Measurements from ENCODE around the gene ATOX1.

The ATOX1 gene

GRCh38 chr5:151770383-151771258 lies 12.2 kb upstream of the ATOX1 start:
- peak; percentile 23 to 38 for DNase-seq (ENCODE audit: low read depth in 2 of 2)

DNA sequence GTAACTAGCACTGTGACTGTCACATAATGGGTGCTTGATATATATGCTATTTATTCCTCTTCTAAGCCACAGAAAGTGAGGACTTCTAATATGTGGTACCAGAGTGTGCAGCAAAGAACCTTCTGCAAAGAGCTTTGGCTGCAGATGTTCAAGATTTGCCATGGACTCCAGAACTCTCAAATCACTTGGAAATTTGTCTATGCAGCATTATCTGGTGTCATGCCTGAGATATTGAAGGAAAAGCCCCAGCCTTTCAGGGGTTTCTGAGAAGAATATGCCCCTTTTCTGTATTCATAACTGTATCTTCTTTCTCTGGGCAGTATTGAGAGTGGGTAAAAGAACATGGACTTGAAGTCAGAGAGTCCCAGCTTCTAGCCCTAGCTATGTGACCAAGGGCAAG lies 8.5 kb upstream of the ATOX1 start:
- no peak for DNase-seq (ENCODE audit: low read depth in 2 of 2)

DNA sequence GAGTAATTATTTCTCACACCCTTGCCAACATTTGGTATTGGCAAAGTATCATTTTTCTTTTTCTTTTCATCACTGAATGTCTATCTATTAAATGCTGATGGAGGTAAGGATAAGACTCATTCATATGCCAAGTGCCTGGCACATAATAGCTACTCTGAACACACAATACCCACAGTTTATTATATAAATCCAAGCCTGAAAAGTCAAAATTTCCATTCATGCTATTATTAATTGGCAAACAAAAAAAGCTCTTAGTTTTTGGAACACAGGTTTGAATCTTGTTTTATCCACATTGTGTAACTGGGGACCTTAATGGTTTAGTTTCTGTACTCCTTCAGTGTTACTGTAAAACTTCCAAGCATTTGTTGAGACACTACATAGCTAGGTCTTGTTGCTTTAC lies 6.4 kb upstream of the ATOX1 start:
- no peak for DNase-seq (ENCODE audit: low read depth in 2 of 2)

- peak in 1 of 2 donors; percentile 8 for DNase-seq (ENCODE audit: low read depth in 2 of 2)
Measured at GRCh38 chr5:151758141-151758429, 346 bp downstream of the ATOX1 start.

DNA sequence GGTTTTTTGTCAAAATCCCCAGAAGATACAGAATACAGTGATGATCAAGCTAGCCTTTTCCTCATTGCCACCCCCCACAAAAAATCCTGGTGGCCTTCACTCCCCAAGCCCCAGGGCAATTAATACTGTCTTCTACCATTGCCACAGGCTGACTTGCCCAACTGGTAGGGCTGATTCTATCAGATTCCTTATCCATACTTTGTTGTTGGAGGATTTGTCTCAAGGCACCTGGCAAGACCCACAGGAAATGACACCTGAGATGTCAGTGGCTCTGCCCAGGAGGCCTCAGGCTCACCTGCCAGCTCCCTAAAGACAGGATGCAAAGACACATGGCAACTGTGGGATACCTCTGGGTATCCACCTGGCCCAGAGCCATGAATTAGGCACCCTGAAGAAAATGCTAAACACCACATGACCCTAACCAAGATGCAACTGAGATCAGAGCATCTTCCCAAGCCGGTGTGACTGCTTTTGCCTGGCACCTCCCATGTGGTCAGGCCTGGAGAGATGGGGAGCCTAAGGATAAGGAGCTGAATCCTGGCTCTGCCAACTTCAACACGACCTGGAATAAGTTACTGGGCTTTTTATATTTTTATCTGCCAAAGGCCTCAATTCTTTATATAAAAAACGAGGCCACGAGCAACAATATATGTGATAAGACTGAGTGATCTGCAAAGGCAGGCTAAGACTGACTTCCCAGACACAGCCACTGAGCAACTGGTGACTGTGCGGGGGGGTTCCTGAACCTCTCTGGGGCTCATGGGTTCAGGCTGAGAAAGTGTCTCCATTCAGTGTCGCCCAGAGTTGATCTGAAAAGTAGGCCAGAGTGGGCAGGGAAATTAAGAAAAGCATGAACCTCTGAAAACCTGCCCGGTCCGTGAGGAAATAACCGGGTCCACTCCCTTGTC lies 944 bp downstream of the ATOX1 start:
- DNase-seq (ENCODE audit: low read depth in 2 of 2) = peak; percentile 11 to 20

GRCh38 chr5:151755383-151755782 lies 3.0 kb downstream of the ATOX1 start:
- no peak for DNase-seq (ENCODE audit: low read depth in 2 of 2)

DNA sequence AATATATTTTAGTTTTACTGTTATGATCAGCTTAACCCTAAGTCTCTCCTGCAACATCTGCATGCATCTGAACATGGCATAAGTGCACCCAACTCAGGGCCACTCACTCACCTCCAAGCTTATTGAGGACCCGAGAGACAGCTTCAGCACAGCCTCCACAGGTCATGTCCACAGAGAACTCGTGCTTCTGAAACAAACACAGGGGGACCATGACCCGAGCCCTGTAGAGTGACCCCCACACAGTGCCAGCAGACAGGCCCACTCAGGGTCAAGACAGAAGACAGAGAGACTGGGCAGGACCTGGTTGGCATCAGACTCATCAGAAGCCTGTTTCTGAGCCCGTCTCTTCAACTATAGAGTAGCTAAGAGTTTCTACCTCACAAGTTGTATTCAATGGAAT lies 6.8 kb downstream of the ATOX1 start:
- no peak for DNase-seq (ENCODE audit: low read depth in 2 of 2)

GRCh38 chr5:151751091-151751490 lies 7.3 kb downstream of the ATOX1 start:
- no peak for DNase-seq (ENCODE audit: low read depth in 2 of 2)

DNA sequence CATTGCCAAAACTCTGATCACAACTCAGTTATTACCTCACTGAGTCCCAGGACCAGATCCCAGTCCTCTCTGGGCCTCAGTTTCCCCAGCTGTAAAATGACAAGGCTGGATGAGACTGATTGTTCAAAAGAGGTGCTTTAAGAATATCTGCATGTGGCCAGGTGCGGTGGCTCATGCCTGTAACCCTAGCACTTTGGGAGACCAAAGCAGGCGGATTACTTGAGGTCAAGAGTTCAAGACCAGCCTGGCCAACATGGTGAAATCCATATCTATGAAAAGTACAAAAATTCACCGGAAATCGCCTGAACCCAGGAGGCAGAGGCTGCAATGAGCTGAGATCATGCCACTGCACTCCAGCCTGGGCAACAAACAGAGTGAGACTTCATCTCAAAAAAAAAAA lies 8.3 kb downstream of the ATOX1 start:
- DNase-seq (ENCODE audit: low read depth in 2 of 2) = no peak

DNA sequence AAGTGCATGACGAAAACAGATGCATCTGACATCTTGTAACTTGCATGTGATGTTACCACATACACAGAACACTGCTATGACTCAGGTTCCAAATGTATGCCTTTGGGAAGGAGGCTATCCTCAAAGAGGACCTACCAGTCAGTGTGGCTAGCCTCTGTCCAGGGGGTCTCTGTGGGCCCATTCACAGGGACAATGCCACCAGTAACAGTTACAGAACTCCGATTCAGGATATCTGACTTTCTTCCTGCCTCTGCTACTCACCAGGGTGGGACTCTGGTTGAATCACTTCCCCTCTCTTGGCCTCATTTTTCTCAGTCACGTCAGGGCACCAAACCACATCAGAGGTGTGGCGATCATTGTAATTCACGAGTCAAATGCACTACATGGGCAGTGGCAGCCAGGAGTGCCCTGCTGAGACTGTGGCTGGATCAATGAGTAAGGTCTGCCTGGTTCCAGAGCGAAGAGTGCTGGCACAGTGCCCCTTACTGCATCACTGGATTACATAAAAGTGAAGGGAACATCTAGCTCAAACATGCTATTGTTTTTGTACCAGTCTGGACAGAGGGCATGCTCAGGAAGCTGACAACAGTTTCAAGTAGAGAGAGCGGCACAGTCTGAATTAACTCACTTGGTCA lies 13.2 kb downstream of the ATOX1 start:
- no peak for DNase-seq (ENCODE audit: low read depth in 2 of 2)

DNA sequence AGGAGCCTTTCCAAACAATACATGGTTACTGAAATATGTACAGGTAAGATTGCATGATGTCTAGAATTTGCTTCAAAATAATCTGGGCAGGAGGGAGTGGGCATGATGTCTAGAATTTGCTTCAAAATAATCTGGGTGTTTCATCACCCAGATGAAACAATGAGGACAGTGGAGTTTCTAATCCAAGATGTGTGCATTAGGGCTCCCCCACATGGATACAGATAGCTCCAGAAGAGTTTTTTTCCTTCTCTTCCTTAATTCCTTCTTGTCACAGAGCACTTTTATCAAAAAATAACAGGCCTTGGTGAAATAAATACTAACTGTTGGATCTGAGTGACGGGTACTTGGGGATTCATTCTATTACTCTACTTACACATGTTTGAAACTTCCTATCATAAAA lies 14.9 kb downstream of the ATOX1 start:
- DNase-seq (ENCODE audit: low read depth in 2 of 2) = no peak

- no peak for DNase-seq (ENCODE audit: low read depth in 2 of 2)
Measured at GRCh38 chr5:151742870-151743294, 15.5 kb downstream of the ATOX1 start.

DNA sequence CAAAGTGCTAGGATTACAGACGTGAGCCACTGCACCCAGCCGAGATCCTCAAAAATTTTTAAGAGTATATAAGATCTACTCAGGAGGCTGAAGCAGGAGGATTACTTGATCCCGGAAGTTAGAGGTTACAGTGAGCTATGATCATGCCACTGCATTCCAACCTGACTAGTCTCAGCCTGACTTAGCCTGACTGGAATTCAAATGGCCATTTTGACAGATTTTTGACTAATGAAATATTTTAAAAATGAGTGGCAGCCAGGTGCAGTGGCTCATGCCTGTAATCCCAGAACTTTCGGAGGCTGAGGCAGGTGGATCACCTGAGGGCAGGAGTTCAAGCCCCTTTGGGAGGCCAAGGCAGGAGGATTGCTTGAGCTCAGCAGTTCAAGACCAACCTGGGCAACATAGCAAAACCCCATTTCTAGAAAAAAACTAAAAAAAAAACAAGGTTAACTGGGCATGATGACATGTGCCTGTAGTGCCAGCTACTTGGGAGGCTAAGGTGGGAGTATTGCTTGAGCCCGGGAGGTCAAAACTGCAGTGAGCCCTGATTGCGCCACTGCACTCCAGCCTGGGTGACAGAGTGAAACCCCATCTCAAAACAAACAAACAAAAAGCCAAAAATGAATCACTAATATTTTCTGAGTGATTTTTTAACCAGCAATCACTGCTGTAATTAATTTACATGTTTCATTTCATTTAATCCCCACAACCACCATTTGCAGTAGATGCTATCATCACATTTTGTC lies 16.6 kb downstream of the ATOX1 start:
- no peak for DNase-seq (ENCODE audit: low read depth in 2 of 2)

DNA sequence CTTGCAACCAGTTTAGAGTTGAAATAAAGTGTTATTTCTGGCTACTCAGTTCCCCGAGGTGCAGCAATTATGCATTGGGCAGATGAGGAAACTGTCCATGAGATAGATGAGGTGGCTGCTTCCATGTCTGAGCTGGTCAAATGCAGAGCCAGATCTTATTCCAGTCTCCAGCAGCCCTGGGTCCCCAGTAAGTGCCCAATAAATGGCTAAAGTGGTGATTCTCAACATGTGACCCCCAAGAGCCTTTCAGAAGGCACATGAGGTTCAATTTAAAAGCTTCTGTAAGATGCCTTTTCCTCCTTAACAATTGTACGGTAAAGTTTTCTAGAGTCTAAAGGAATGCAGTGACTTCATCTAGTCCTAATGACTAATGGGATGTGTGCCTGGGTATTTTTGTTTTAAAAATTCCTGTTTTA lies 17.5 kb downstream of the ATOX1 start:
- no peak for DNase-seq (ENCODE audit: low read depth in 2 of 2)

GRCh38 chr5:151740336-151740942 lies 18.0 kb downstream of the ATOX1 start:
- peak; percentile 15 to 26 for DNase-seq (ENCODE audit: low read depth in 2 of 2)

DNA sequence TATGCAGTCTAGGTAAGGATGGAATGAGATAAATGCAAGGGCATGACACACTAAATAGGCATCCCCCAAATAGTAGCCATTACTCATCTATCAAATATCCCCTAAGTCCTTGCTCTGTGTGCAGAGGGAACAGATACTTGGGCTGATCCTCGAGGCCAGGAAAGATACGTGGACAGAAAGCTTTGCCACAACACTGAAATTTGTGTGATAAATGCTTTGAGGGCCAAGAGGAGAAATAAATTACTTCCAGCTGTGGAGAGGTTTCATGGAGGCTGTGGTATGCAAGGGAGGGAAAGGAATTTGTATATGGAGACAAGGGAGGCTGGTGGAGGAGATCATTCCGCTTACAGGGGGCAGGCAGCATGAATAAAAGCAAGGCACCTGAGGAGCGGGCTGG lies 18.5 kb downstream of the ATOX1 start:
- DNase-seq (ENCODE audit: low read depth in 2 of 2) = no peak

GRCh38 chr5:151739395-151739794 lies 19.0 kb downstream of the ATOX1 start:
- no peak for DNase-seq (ENCODE audit: low read depth in 2 of 2)

DNA sequence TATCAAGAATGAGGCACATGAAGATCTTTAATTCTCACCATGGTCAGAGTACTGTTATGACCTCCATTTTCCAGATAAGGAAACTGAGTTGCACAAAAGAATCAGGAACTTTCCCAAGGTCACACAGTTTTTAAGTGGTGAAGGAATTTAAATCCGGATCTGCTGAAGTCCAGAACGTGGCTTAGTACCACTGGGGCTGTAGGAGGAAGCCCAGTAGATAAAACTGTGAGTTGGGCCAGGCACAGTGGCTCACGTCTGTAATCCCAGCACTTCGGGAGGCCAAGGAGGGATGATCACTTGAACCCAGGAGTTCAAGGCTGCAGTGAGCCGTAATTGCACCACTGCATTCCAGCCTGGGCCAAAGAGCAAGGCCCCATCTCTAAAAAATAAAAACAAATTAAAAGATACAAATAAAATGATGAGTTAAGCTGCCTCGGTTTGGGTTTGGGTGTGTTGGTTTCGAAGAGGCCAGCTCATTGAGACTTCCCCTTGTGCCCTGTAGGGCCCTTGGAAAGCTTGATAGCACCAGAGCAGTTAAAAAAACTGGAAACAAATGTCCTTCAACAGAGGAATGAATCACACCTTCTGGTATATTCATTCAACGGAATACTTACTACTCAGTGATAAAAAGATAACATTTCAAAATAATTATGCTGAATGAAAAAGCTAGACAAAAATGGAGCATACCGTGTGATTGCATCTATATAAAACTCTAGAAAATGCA lies 20.1 kb downstream of the ATOX1 start:
- no peak for DNase-seq (ENCODE audit: low read depth in 2 of 2)

DNA sequence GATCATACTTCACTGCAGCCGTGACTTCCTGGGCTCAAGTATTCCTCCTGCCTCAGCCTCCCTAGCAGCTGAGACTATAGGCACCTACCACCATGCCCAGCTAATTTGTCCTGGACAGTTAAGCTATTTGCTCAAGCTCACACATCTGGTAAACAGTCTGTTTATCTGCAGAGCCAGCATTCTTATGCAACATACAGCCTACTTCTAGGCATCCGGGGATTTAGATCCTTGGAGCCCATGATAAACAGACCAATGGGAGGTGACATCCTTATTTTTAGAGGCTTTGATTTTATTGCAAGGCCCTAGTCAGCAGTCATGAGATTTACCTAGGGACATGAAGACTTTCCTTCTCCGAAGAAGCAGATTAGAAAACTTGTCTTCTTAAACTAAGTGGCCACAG lies 21.0 kb downstream of the ATOX1 start:
- no peak for DNase-seq (ENCODE audit: low read depth in 2 of 2)

DNA sequence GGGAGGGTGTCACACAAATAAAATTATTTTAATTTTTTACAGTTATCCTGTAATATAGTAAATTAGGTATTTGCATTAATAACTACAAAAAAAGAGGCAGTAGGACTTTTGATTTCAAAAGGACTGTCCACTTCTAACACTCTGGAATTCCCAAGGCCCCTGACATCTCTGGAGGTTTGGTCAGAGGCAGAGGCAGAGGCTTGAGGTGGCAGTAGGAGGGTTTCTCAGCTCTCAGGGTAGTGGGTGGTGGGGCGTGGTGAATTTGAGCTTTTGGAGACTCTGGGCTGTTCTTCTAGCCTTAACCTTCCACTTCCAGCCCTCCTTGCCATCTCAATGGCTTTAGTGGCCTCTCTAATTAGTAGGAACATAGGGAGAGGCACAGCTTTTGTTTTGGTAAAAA lies 22.8 kb downstream of the ATOX1 start:
- no peak for DNase-seq (ENCODE audit: low read depth in 2 of 2)

- DNase-seq (ENCODE audit: low read depth in 2 of 2) = no peak
Measured at GRCh38 chr5:151734064-151734408, 24.4 kb downstream of the ATOX1 start.

Data from stimulated activated CD4-positive, alpha-beta T cell treated with anti-CD3 and anti-CD28 coated beads, Interleukin-1b, Interleukin-23, amount 100 ng/mL, for 4 hours (primary cell).